GM18505 (cell line): ENCODE results near the gene CREBRF.
"Not testable (repeated sequence)": the region's sequence is repeated elsewhere in the genome, so short reads cannot be mapped to it uniquely, and the experiment has no call there.

Source experiments
- ATAC-seq: cut with Tn5 transposase; IDR thresholded peaks from one replicate; pipeline ENCODE4 v1.9.1; 2021; ENCODE audit not compliant: unreplicated experiment
- POLR2A ChIP-seq: IDR thresholded peaks from 4 replicates; pipeline ENCODE4 v1.6.1; 2011; ENCODE audit warnings: borderline replicate concordance; ENCODE audit not compliant: insufficient read depth, insufficient read length; ENCODE audit errors: extremely low read depth

The CREBRF gene

GRCh38 chr5:173078878-173079277 is 22.7 kb downstream of the CREBRF start:
- TF ChIP-seq POLR2A = no peak
- ATAC-seq = no peak

- no peak for ATAC-seq
- TF ChIP-seq POLR2A = no peak
Measured at GRCh38 chr5:173089581-173089980, 33.4 kb downstream of the CREBRF start.

GRCh38 chr5:173090639-173091038 is 34.5 kb downstream of the CREBRF start:
- no peak for ATAC-seq
- TF ChIP-seq POLR2A = no peak

DNA sequence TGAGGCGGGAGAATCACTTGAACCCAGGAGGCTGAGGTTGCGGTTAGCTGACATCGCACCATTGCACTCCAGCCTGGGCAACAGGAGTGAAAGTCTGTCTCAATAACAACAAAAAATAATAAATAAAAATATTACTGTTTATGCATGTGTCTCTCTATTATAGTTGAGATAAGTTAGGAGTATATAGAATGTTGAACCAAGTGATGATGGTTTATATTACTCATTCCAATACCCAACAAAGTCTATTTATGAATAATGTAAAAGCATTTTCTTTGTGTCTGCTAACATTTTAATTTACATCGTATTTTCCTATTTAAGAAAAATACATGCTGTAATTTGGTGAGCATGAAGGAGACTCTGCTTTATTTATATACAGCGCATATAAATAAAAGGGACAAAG is 35.8 kb downstream of the CREBRF start:
- TF ChIP-seq POLR2A = no peak
- no peak for ATAC-seq

- no peak for ATAC-seq
- TF ChIP-seq POLR2A = no peak
Measured at GRCh38 chr5:173093606-173094005, 37.5 kb downstream of the CREBRF start.

GRCh38 chr5:173094012-173094661 is 38.0 kb downstream of the CREBRF start:
- ATAC-seq = no peak
- TF ChIP-seq POLR2A = no peak

DNA sequence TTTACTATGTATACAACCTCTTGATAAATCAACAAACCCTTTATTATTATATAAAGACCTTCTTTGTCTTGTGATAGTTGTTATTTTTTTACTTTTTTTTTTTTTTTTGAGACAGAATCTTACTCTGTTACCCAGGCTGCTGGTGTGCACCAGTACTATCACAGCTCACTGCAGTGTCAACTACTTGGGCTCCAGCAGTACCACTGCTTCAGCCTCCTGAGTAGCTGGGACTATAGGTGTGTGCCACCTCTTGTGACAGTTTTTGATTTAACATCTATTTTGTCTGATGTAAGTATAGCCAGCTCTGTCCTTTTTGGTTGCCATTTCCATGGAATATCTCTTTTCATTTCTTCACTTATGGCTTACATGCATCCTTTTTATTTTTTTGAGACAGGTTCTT is 42.6 kb downstream of the CREBRF start:
- ATAC-seq = no peak
- no peak for TF ChIP-seq POLR2A

DNA sequence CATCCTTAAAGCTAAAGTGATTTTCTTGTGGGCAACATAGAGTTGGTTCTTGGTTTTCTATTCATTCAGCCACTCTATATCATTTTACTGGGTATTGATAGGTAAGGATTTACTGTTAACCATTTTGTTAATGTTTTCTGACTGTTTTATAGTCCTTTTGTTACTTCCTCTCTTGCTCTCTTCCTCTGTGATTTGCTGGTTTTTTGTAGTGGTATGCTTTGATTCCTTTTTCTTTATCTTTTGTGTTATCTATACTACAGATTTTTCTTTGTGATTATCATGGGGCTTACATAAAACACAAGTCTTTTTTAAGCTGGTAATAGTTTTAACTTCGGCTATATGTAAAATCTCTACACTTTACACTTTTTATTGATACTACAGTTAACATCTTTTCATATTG is 43.3 kb downstream of the CREBRF start:
- no peak for ATAC-seq
- no peak for TF ChIP-seq POLR2A

DNA sequence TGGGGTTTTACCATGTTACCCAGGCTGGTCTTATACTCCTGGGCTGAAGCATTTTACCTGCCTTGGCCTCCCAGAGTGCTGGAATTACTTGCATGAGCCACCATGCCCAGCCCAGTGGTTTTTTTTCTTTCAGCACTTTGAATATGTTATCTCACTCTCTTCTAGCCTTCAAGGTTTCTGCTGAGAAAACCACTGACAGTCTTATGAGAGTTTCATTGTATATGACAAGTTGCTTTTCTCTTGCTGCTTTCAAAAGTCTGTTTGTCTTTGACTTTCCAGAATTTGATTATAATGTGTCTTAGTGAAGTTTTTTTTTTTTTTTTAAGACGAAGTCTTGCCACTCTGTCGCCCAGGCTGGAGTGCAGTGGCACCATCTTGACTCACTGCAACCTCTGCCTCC is 45.1 kb downstream of the CREBRF start:
- no peak for ATAC-seq
- TF ChIP-seq POLR2A = no peak

- no peak for TF ChIP-seq POLR2A
- ATAC-seq = no peak
Measured at GRCh38 chr5:173103411-173103810, 47.3 kb downstream of the CREBRF start.

- no peak for TF ChIP-seq POLR2A
- ATAC-seq = no peak
Measured at GRCh38 chr5:173108914-173109313, 52.8 kb downstream of the CREBRF start.

DNA sequence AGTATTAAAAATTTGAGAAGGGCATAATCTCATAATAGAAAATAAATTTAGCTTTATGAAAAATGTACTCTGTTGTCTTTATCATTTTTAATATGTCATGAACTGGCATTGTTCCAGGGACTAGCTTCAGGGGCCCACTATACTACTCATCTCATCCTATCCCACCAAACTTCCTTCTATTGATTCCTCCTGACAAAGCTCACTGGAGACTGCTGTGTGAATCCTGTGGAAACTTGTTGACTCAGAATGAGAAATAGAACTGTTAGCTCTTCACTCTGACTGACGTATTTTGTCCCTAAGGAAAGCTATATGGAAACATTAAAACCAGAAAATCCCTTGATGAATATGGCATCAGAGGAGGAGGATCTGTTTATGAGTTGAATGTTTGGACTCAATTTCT is 58.4 kb downstream of the CREBRF start:
- TF ChIP-seq POLR2A = no peak
- no peak for ATAC-seq

- no peak for TF ChIP-seq POLR2A
- ATAC-seq = no peak
Measured at GRCh38 chr5:173119719-173120118, 63.6 kb downstream of the CREBRF start.

- ATAC-seq = no peak
- no peak for TF ChIP-seq POLR2A
Measured at GRCh38 chr5:173123416-173123815, 67.3 kb downstream of the CREBRF start.

DNA sequence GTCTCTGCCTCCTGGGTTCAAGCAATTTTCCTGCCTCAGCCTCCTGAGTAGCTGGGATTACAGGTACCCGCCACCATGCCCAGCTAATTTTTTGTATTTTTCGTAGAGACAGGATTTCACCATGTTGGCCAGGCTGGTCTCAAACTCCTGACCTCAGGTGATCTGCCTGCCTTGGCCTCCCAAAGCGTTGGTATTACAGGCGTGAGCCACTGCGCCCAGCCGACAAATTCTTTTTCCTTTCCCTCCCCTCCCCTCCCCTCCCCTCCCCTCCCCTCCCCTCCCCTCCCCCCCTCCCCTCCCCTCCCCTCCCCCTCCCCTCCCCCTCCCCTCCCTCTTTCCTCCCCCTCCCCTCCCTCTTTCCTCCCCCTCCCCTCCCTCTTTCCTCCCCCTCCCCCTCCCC is 76.0 kb downstream of the CREBRF start:
- not testable (repeated sequence) for ATAC-seq

DNA sequence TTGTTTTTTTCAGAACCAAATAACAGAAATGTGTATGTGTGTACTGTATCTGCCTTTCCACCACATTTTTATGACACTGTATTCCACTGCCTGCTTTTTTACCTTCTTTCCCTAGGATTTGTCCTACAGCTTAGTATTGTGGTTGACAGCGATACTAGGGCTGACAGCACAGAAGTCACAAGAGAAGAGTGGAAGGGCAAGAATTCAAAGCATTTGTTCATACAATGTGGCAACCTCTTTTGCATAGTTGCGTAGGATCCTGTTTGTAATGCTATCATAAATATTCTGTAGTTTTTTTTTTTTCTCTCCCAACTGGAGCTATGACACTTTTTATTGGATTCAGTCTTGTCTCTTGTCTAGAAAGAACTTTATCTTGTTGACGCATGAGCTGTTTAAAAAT is 82.6 kb downstream of the CREBRF start:
- ATAC-seq = no peak
- TF ChIP-seq POLR2A = no peak

- ATAC-seq = no peak
- TF ChIP-seq POLR2A = no peak
Measured at GRCh38 chr5:173139631-173140030, 83.5 kb downstream of the CREBRF start.
